ENCODE data around the gene TMPRSS9. TPM values are rescaled to one million over a fixed set of nuclear protein-coding genes. Genes with fewer than 3 reads are reported as not detected.
A peak's percentile ranks its signal among the peaks of the same experiment; 100 is the strongest.

Gene TMPRSS9
- total and polyA plus RNA-seq, 2 experiments from 2014 or later: 0.28 TPM; not detected in 1

GRCh38 chr19:2333027-2333806 lies 26.8 kb upstream of the TMPRSS9 start:
- H2AFZ ChIP-seq: no peak overlapping the region
- H3K4me3 ChIP-seq: no peak overlapping the region
- DNase-seq: no peak
- H3F3A ChIP-seq (ENCODE audit: insufficient read depth): peaks cover 16% of the 10 kb centered on the region; the same call in 1 of the 2 replicates
- no peak overlapping the region for H3K9ac ChIP-seq
- H3K79me2 ChIP-seq (ENCODE audit: insufficient read depth): peaks cover 85% of the 10 kb centered on the region
- no peaks in the 10 kb centered on the region for H3K27me3 ChIP-seq (replicated peaks; ENCODE audit: insufficient read depth)
- in situ Hi-C loops (cut with MboI): no loop called here
- no peaks in the 10 kb centered on the region for H3K9me2 ChIP-seq (ENCODE audit: insufficient read depth)
- no peaks in the 10 kb centered on the region; the same call in 1 of the 2 replicates for H4K20me1 ChIP-seq (ENCODE audit: insufficient read depth)
- no peak for TF ChIP-seq EZH2 (IDR thresholded peaks at IDR 0.05; ENCODE audit: insufficient read depth, poor library complexity, severe bottlenecking)
- TF ChIP-seq EZH2phosphoT487 (IDR thresholded peaks at IDR 0.05; ENCODE audit: insufficient read depth, low read depth): no peak
- 60 to 79% methylated on average over 15 to 27 of the region's 27 CpGs for WGBS, 2 experiments (ENCODE audit: low coverage in 1 of 2, low lambda C conversion rate in 2 of 2, missing lambda C conversion rate in 2 of 2)
- peaks cover 6% of the 10 kb centered on the region; the same call in 1 of the 2 replicates for H3K4me1 ChIP-seq (ENCODE audit: insufficient read depth)
- no peak overlapping the region for H3K4me2 ChIP-seq (ENCODE audit: unreplicated experiment)
- H3K9me3 ChIP-seq (ENCODE audit: low read depth): no peaks in the 10 kb centered on the region
- H3K27ac ChIP-seq: no peak overlapping the region
- no peaks in the 10 kb centered on the region for H3K36me3 ChIP-seq (ENCODE audit: low read depth)

GRCh38 chr19:2333807-2334211 lies 26.3 kb upstream of the TMPRSS9 start:
- H3K9me3 ChIP-seq (ENCODE audit: low read depth): no peaks in the 10 kb centered on the region
- H3K4me1 ChIP-seq (ENCODE audit: insufficient read depth): peaks cover 6% of the 10 kb centered on the region; the same call in 1 of the 2 replicates
- no peaks in the 10 kb centered on the region for H3K27me3 ChIP-seq (replicated peaks; ENCODE audit: insufficient read depth)
- DNase-seq: no peak
- H3K79me2 ChIP-seq (ENCODE audit: insufficient read depth): peaks cover 82% of the 10 kb centered on the region
- no peak overlapping the region for H3K4me3 ChIP-seq
- no peaks in the 10 kb centered on the region for H3K36me3 ChIP-seq (ENCODE audit: low read depth)
- no peak overlapping the region for H3K4me2 ChIP-seq (ENCODE audit: unreplicated experiment)
- H4K20me1 ChIP-seq (ENCODE audit: insufficient read depth): no peaks in the 10 kb centered on the region; the same call in 1 of the 2 replicates
- H3K27ac ChIP-seq: no peak overlapping the region
- no peak overlapping the region for H2AFZ ChIP-seq
- H3F3A ChIP-seq (ENCODE audit: insufficient read depth): peaks cover 16% of the 10 kb centered on the region; the same call in 1 of the 2 replicates
- H3K9me2 ChIP-seq (ENCODE audit: insufficient read depth): no peaks in the 10 kb centered on the region
- WGBS, 2 experiments (ENCODE audit: low coverage in 1 of 2, low lambda C conversion rate in 2 of 2, missing lambda C conversion rate in 2 of 2): 69 to 73% methylated on average over 10 to 11 of the region's 11 CpGs
- in situ Hi-C loops (cut with MboI): no loop called here
- no peak overlapping the region for H3K9ac ChIP-seq
- no peak for TF ChIP-seq EZH2 (IDR thresholded peaks at IDR 0.05; ENCODE audit: insufficient read depth, poor library complexity, severe bottlenecking)

DNA sequence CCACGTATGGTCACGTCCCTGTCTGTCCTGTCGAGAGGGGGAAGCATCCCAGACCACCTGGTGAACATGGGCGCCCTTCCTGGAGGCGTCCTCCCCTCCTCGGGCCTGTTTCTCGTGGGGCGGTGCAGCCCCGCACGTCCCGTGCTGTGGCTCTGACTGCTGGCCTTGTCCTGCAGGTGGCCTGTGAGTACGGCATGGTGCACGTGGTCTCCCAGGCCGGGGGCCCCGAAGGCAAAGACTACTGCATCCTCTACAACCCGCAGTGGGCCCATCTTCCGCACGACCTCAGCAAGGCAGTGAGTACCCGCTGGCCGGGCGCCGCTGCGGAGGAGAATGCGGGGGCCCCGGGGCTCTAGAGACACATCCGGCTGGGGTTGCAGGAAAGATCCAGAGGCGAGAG lies 25.6 kb upstream of the TMPRSS9 start:
- H2AFZ ChIP-seq: no peak overlapping the region
- no peaks in the 10 kb centered on the region for H3K27me3 ChIP-seq (replicated peaks; ENCODE audit: insufficient read depth)
- no peak overlapping the region for H3K4me3 ChIP-seq
- H3K4me1 ChIP-seq (ENCODE audit: insufficient read depth): peaks cover 4% of the 10 kb centered on the region; the same call in 1 of the 2 replicates
- H3K79me2 ChIP-seq (ENCODE audit: insufficient read depth): peaks cover 76% of the 10 kb centered on the region
- peaks cover 16% of the 10 kb centered on the region; the same call in 1 of the 2 replicates for H3F3A ChIP-seq (ENCODE audit: insufficient read depth)
- H3K36me3 ChIP-seq (ENCODE audit: low read depth): no peaks in the 10 kb centered on the region
- H3K9me2 ChIP-seq (ENCODE audit: insufficient read depth): no peaks in the 10 kb centered on the region
- in situ Hi-C loops (cut with MboI): no loop called here
- no peak for TF ChIP-seq EZH2 (IDR thresholded peaks at IDR 0.05; ENCODE audit: insufficient read depth, poor library complexity, severe bottlenecking)
- TF ChIP-seq EZH2phosphoT487 (IDR thresholded peaks at IDR 0.05; ENCODE audit: insufficient read depth, low read depth): no peak
- H4K20me1 ChIP-seq (ENCODE audit: insufficient read depth): no peaks in the 10 kb centered on the region; the same call in 1 of the 2 replicates
- no peak overlapping the region for H3K27ac ChIP-seq
- DNase-seq: no peak
- no peak overlapping the region for H3K4me2 ChIP-seq (ENCODE audit: unreplicated experiment)
- H3K9ac ChIP-seq: no peak overlapping the region
- WGBS, 2 experiments (ENCODE audit: low coverage in 1 of 2, low lambda C conversion rate in 2 of 2, missing lambda C conversion rate in 2 of 2): 95 to 96% methylated on average over 20 to 27 of the region's 27 CpGs
- H3K9me3 ChIP-seq (ENCODE audit: low read depth): no peaks in the 10 kb centered on the region

DNA sequence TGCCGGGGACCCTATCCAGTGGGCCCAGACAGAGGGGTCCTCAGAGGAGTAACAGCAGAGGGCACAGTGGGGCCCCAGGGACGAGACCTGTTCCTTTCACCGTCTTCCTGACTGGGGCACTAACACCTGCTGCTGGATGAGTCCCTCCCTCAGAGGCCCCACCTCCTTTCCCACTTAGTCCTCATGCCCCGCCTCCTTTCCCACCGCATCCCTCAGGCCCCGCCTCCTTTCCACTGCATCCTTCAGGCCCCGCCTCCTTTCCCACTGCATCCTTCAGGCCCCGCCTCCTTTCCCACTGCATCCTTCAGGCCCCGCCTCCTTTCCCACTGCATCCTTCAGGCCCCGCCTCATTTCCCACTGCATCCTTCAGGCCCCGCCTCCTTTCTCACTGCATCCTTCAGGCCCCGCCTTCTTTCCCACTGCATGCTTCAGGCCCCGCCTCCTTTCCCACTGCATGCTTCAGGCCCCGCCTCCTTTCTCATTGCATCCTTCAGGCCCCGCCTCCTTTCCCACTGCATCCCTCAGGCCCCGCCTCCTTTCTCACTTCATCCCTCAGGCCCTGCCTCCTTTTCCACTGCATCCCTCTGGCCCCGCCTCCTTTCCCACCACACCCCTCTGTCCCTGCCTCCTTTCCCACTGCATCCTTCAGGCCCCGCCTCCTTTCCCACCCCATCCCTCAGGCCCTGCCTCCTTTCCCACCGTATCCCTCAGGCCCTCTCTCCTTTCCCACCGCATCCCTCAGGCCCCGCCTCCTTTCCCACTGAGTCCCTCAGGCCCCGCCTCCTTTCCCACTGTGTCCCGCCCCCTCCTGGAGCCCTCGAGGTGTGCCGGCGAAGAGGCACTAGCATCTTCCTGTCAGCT lies 24.8 kb upstream of the TMPRSS9 start:
- Histone ChIP-seq H3K79me2 (ENCODE audit: insufficient read depth) (peaks cover 68% of the 10 kb centered on the region), H3K9me3 (ENCODE audit: low read depth) (no peaks in the 10 kb centered on the region), H4K20me1 (ENCODE audit: insufficient read depth) (no peaks in the 10 kb centered on the region; the same call in 1 of the 2 replicates), H3K4me1 (ENCODE audit: insufficient read depth) (no peaks in the 10 kb centered on the region), H3K27ac (no peak overlapping the region), H3F3A (ENCODE audit: insufficient read depth) (peaks cover 16% of the 10 kb centered on the region; the same call in 1 of the 2 replicates), H3K4me2 (ENCODE audit: unreplicated experiment) (no peak overlapping the region), H3K4me3 (no peak overlapping the region), H3K9ac (no peak overlapping the region), H3K9me2 (ENCODE audit: insufficient read depth) (no peaks in the 10 kb centered on the region), H2AFZ (no peak overlapping the region), H3K36me3 (ENCODE audit: low read depth) (no peaks in the 10 kb centered on the region), H3K27me3 (replicated peaks; ENCODE audit: insufficient read depth) (no peaks in the 10 kb centered on the region)
- peak; percentile 66 for DNase-seq
- WGBS, 2 experiments (ENCODE audit: low coverage in 1 of 2, low lambda C conversion rate in 2 of 2, missing lambda C conversion rate in 2 of 2): 93 to 100% methylated on average over 5 to 26 of the region's 26 CpGs
- in situ Hi-C loops (cut with MboI): no loop called here
- TF ChIP-seq EZH2 (IDR thresholded peaks at IDR 0.05; ENCODE audit: insufficient read depth, poor library complexity, severe bottlenecking) (no peak), EZH2phosphoT487 (IDR thresholded peaks at IDR 0.05; ENCODE audit: insufficient read depth, low read depth) (no peak)

Data from GM23248 (cell line).